ENCODE measurements around the gene CARHSP1. TPM values are rescaled to one million over a fixed set of nuclear protein-coding genes. Genes with fewer than 3 reads are reported as not detected.
"Not testable (repeated sequence)": the region's sequence is repeated elsewhere in the genome, so short reads cannot be mapped to it uniquely, and the experiment has no call there.

Gene CARHSP1
- total RNA-seq, 1 donor from 2014 or later: 27.0 TPM

DNA sequence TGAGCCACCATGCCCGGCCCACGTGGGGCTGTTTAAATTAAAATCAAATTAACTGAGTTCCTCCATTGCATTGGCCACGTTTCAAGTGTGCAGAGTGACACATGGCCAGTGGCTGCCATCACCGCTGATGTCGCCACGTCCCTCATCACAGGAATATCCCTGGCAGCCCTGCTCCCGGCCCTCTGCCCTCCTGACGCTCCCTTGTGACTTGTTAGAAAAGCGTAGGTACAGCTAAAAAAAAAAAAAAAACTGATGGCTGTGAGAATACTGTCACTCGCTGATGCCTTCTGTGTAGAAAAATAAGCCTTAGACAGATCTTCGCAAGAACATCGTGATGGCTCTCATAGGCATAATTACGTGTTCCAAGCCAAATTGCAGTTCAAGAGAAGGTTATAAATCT lies 21.7 kb downstream of the CARHSP1 start:
- intact Hi-C loops (cut with micrococcal nuclease): no loop called here
- ChIA-PET POLR2A (no interaction called here), CTCF (no interaction called here)
- Mint-ChIP-seq H3K4me1 (peaks cover 18% of the 10 kb centered on the region), H3K4me3 (no peak overlapping the region), H3K27ac (no peak overlapping the region), H3K36me3 (ENCODE audit: low read depth) (peaks cover 47% of the 10 kb centered on the region), H3K9me3 (no peaks in the 10 kb centered on the region), H3K27me3 (no peaks in the 10 kb centered on the region)
- ATAC-seq (ENCODE audit: low read depth) (no peak), DNase-seq (no peak)
- TF ChIP-seq, protein P1, sequence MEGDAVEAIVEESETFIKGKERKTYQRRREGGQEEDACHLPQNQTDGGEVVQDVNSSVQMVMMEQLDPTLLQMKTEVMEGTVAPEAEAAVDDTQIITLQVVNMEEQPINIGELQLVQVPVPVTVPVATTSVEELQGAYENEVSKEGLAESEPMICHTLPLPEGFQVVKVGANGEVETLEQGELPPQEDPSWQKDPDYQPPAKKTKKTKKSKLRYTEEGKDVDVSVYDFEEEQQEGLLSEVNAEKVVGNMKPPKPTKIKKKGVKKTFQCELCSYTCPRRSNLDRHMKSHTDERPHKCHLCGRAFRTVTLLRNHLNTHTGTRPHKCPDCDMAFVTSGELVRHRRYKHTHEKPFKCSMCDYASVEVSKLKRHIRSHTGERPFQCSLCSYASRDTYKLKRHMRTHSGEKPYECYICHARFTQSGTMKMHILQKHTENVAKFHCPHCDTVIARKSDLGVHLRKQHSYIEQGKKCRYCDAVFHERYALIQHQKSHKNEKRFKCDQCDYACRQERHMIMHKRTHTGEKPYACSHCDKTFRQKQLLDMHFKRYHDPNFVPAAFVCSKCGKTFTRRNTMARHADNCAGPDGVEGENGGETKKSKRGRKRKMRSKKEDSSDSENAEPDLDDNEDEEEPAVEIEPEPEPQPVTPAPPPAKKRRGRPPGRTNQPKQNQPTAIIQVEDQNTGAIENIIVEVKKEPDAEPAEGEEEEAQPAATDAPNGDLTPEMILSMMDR (IDR thresholded peaks at IDR 0.05): no peak

DNA sequence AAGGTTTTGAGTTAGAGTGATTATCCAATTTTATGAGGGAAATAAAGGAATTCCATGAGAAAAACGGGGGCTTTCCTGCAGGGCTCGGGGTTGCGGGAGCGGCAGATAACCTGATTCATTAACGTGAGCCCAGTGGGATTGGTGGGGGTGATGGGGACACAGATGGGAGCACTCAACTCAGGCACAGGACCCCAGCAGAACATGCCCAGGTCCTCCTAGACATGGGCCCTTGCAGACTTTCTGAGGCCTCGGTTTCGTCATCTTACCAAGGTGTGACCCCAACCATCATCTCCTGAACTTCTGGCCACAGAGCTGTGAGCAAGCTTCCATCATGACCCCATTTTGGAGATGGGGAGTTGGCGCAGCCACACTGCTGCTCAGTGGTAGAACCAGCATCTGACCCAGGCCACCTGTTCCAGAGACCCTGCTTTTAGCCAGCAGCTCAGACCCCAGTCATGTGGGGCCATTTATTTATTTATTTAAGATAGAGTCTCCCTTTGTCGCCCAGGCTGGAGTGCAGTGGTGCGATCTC lies 22.3 kb downstream of the CARHSP1 start:
- Mint-ChIP-seq H3K9me3 (no peaks in the 10 kb centered on the region), H3K4me1 (peaks cover 16% of the 10 kb centered on the region), H3K27me3 (no peaks in the 10 kb centered on the region), H3K27ac (no peak overlapping the region), H3K36me3 (ENCODE audit: low read depth) (peaks cover 46% of the 10 kb centered on the region), H3K4me3 (no peak overlapping the region)
- intact Hi-C loops (cut with micrococcal nuclease): no loop called here
- ATAC-seq (ENCODE audit: low read depth) (no peak), DNase-seq (no peak)
- POLR2A ChIA-PET: no interaction called here
- TF ChIP-seq, protein P1 (IDR thresholded peaks at IDR 0.05): no peak
- CTCF ChIA-PET: no interaction called here

DNA sequence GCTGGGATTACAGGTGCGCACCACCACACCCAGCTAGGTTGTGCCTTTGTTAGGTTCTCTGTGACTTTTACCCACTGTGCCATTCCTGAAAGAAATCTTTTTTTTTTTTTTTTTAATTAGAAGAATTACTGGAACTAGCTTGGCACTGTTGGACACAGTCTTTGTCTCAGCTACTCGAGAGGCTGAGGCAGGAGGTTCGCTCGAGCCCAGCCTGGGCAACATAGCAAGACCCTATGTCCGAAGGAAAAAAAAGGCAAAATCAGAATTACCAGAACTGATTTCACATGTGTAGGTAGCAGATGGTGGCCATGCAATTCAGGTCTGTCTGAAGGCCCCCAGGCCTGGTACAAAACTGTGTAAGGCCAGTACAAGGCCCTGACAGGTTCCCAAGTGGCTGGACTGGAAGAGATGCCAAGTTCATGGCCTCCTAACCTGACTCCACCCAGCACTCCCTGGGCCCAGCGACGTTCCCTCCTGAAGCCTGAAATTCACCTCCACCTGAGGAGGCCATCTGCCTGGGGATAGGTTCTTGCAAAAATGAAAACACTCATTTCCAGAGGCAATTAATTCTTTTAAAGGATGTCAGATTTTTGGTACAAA lies 23.0 kb downstream of the CARHSP1 start:
- peaks cover 43% of the 10 kb centered on the region for H3K36me3 Mint-ChIP-seq (ENCODE audit: low read depth)
- TF ChIP-seq, protein P1 (IDR thresholded peaks at IDR 0.05): no peak
- intact Hi-C loops (cut with micrococcal nuclease): no loop called here
- CTCF ChIA-PET: no interaction called here
- H3K27ac Mint-ChIP-seq: peak overlapping the region; percentile 41
- POLR2A ChIA-PET: no interaction called here
- DNase-seq: no peak
- no peak overlapping the region for H3K4me3 Mint-ChIP-seq
- no peaks in the 10 kb centered on the region for H3K9me3 Mint-ChIP-seq
- H3K4me1 Mint-ChIP-seq: peaks cover 13% of the 10 kb centered on the region
- no peaks in the 10 kb centered on the region for H3K27me3 Mint-ChIP-seq
- ATAC-seq (ENCODE audit: low read depth): no peak

DNA sequence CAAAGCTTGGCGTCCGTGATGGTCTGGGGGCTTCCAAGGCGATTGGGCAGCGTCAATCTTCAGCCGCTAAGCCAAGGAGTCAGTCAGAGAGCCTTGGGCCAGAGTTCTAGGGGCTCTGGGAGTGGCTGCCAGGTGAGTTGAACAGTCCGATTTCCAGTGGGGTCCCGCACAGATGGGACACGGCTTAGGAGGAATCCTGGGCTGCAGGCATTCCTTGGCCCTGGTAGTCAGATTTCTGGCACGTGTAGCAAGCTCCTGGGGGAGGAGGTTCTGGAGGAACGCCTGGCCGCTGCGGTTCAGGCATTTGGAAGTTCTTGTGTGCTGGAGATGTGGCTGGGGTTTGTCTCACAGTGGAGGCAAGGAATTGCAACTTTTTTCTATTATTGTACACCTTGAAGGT lies 25.5 kb downstream of the CARHSP1 start:
- H3K9me3 Mint-ChIP-seq; H3K4me3 Mint-ChIP-seq; H3K4me1 Mint-ChIP-seq; POLR2A ChIA-PET; DNase-seq; H3K27ac Mint-ChIP-seq; H3K27me3 Mint-ChIP-seq; ATAC-seq (ENCODE audit: low read depth); CTCF ChIA-PET; intact Hi-C loops (cut with micrococcal nuclease): not testable (repeated sequence)
- H3K36me3 Mint-ChIP-seq (ENCODE audit: low read depth): peaks cover 21% of the 10 kb centered on the region

DNA sequence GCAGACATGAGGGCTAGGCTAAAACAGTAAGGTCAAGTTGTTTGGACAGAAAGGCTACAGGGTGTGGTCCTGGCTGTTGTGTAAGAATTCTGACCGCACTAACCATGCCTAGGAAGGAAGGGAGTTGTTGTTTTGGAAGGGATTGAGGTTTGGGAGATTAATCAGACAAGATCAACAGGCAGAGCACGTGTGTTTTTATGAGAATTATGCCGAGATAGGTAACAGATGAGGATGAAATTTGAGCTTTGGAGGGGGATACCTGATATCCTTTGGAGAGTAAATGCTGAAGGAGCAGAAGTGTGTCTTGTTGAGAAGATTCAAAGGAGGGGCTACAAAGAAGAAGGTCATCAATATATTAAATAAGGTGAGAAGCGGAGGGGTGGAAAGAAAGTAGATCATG lies 26.8 kb downstream of the CARHSP1 start:
- H3K36me3 Mint-ChIP-seq (ENCODE audit: low read depth): peaks cover 14% of the 10 kb centered on the region
- H3K4me3 Mint-ChIP-seq; CTCF ChIA-PET; H3K9me3 Mint-ChIP-seq; ATAC-seq (ENCODE audit: low read depth); H3K27ac Mint-ChIP-seq; intact Hi-C loops (cut with micrococcal nuclease); H3K27me3 Mint-ChIP-seq; POLR2A ChIA-PET; H3K4me1 Mint-ChIP-seq; DNase-seq: not testable (repeated sequence)

DNA sequence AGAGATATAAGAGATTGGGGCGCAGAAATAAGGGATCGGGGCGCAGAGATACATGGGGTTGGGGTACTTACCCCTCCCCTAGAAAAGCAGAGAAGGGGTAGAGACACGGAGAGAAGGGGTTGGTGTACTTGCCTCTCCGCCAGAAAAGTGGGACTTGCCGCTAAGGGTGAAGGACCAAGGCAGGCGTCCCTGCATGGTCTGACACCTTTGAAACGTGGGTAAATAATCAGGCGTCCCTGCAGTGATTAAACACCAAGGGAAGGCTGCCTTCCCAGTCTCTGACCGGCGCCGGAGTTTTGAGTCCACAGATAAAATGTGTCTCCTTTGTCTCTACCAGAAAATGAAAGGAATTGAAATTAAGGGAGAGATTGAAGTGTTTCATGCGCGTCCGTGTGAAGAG lies 31.2 kb downstream of the CARHSP1 start:
- intact Hi-C loops (cut with micrococcal nuclease); H3K36me3 Mint-ChIP-seq (ENCODE audit: low read depth); POLR2A ChIA-PET; H3K4me1 Mint-ChIP-seq; H3K27ac Mint-ChIP-seq; CTCF ChIA-PET; H3K4me3 Mint-ChIP-seq; DNase-seq; ATAC-seq (ENCODE audit: low read depth); H3K9me3 Mint-ChIP-seq; H3K27me3 Mint-ChIP-seq: not testable (repeated sequence)

DNA sequence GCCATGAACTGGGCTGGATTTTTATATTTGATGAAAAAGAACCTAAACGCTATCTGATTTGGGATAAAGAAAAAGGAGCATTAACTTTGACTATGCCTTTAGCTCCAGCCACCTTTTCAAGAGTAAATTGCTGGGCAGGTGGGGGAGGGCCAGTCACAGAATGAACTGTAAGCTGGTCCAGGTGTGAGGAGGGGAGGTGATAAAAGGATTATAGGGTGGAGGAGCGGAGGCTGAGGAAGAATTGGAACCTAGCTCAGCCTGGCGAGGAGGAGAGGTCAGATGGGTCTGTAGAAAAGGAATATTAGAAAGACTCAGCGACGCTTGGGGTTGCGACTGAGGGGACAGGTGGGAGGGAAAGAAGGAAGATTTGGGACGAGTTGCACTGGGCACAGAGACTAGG lies 32.0 kb downstream of the CARHSP1 start:
- H3K27ac Mint-ChIP-seq; H3K4me3 Mint-ChIP-seq; CTCF ChIA-PET; H3K9me3 Mint-ChIP-seq; intact Hi-C loops (cut with micrococcal nuclease); POLR2A ChIA-PET; ATAC-seq (ENCODE audit: low read depth); DNase-seq; H3K27me3 Mint-ChIP-seq: not testable (repeated sequence)
- peaks cover 12% of the 10 kb centered on the region for H3K36me3 Mint-ChIP-seq (ENCODE audit: low read depth)
- H3K4me1 Mint-ChIP-seq: peaks cover 12% of the 10 kb centered on the region

Measured in activated B cell treated with CpG ODN at 0.5 μM for 24 hours (primary cell).